VCaP (cell line): ENCODE results near the gene FASTK.

ENCODE experiments used
- H3K27ac ChIP-seq: fragments of 450-650 bp; 2 replicates; pipeline ENCODE4 v1.5.1; 2017
- CTCF ChIP-seq: fragments of 450-650 bp; conservative IDR thresholded peaks from 2 replicates; pipeline ENCODE4 v1.5.1; 2017; ENCODE audit warnings: mild to moderate bottlenecking, moderate library complexity

Gene FASTK

DNA sequence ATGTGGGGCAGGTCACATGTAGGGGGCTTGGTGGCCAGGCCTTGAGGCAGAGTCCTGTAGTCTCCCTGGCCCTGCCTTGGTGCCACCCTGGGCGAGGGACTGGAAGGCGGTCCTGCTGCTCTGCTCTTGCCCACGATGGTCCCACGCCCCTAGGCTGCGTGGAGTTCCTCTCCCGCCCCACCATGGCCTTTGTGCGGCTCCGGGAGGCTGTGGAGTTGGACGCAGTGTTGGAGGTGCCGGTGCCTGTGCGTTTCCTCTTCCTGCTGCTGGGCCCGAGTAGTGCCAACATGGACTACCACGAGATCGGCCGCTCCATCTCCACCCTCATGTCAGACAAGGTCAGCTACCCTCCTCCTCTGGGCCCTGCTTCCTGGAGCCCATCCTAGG is 10.0 kb downstream of the FASTK start:
- no peak for TF ChIP-seq CTCF
- no peak overlapping the region for H3K27ac ChIP-seq

DNA sequence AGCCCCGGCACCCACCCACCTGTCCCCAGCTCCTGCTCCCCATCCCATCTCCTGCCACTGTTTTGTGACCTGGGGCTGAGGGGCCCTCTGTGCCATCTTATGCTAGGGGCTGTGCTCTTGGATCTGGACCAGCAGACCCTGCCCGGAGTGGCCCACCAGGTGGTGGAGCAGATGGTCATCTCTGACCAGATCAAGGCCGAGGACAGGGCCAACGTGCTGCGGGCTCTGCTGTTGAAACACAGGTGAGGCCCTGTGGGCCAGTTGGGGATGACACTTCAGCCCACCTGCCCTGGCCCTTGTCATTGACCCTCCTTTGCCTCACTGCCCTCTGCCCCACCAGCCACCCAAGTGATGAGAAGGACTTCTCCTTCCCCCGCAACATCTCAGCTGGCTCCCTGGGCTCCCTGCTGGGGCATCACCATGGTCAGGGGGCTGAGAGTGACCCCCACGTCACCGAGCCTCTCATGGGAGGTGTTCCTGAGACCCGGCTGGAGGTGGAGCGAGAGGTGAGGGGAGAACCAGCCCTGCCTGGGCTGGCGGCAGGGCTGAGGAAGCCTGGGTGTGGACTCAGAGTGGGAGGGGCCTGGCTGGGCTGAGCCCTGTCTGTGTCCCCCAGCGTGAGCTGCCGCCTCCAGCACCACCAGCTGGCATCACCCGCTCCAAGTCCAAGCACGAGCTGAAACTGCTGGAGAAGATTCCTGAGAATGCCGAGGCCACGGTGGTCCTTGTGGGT is 10.6 kb downstream of the FASTK start:
- TF ChIP-seq CTCF: no peak
- no peak overlapping the region for H3K27ac ChIP-seq

GRCh38 chr7:151068069-151068773 is 12.4 kb downstream of the FASTK start:
- H3K27ac ChIP-seq: no peak overlapping the region
- TF ChIP-seq CTCF: no peak

- TF ChIP-seq CTCF: no peak
- H3K27ac ChIP-seq: no peak overlapping the region
Measured at GRCh38 chr7:151066273-151066974, 14.2 kb downstream of the FASTK start.

- no peak for TF ChIP-seq CTCF
- H3K27ac ChIP-seq: no peak overlapping the region
Measured at GRCh38 chr7:151065516-151065915, 15.1 kb downstream of the FASTK start.

DNA sequence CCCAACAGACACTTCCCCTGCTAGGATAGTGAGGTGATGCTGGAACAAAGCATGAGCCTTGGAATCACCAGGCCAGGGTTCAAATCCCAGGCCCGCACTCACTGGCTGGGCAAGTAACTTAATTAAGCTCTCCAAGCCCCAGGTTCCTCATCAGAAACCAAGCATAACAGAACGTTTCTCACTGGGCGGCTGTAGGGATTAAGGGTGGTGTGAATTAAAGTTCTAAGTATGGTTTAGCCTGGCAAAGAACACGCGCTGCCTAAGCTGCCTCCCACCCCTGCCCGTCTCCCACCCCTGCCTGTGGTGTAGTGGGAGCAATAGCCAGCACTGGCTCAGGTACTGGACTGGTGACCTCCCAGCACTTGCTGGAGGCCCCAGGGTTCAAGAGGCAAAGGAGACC is 15.6 kb downstream of the FASTK start:
- no peak for TF ChIP-seq CTCF
- no peak overlapping the region for H3K27ac ChIP-seq

GRCh38 chr7:151064454-151064853 is 16.2 kb downstream of the FASTK start:
- no peak for TF ChIP-seq CTCF
- H3K27ac ChIP-seq: no peak overlapping the region
